ENCODE results near the gene EPHB2.

- TF ChIP-seq ZFX (IDR thresholded peaks at IDR 0.05; ENCODE audit: borderline replicate concordance) (no peak), CTCF (IDR thresholded peaks at IDR 0.05) (peak; percentile 44)
Observed at GRCh38 chr1:22665752-22666151, 44.9 kb upstream of the EPHB2 start.

Data from 22Rv1 (cell line).